ENCODE results near the gene EXOC8. TPM values are rescaled to one million over a fixed set of nuclear protein-coding genes. Genes with fewer than 3 reads are reported as not detected.

Gene EXOC8
- total and polyA plus RNA-seq, 2 of the 8 experiments (the other 6 are each of a cell fraction or from before 2014, with no cell fraction given): 2.0 to 9.8 TPM

- no peak for TF ChIP-seq USF2 (IDR thresholded peaks at IDR 0.05; ENCODE audit: low read length)
- no peak for TF ChIP-seq KDM1A (IDR thresholded peaks at IDR 0.05; ENCODE audit: borderline replicate concordance, low read length)
- no peak for TF ChIP-seq SP2 (IDR thresholded peaks at IDR 0.05; ENCODE audit: low read length)
- TF ChIP-seq SIRT6 (IDR thresholded peaks at IDR 0.05; ENCODE audit: low read length): no peak
- TF ChIP-seq NRF1 (IDR thresholded peaks at IDR 0.05; ENCODE audit: low read depth, low read length): no peak
- no peak for TF ChIP-seq ATF2 (IDR thresholded peaks at IDR 0.05; ENCODE audit: low read length)
- TF ChIP-seq SIN3A (conservative IDR thresholded peaks at IDR 0.05 in 1 of 2, IDR thresholded peaks at IDR 0.05 in 1 of 2; ENCODE audit: low read depth in 1 of 2, low read length in 2 of 2): no peak
- no peak for TF ChIP-seq BCL11A (IDR thresholded peaks at IDR 0.05; ENCODE audit: low read depth in 2 of 2, low read length in 2 of 2)
Measured at GRCh38 chr1:231286603-231287002, 51.0 kb downstream of the EXOC8 start (continued).
